LHCN-M2 (cell line): Measurements from ENCODE around the gene ESAM. TPM values are rescaled to one million over a fixed set of nuclear protein-coding genes. Genes with fewer than 3 reads are reported as not detected.

Experiments used
- DNase-seq: peaks from one replicate; pipeline ENCODE4 v3.0.0-alpha.2; 2012; ENCODE audit warnings: low read depth
- total RNA-seq: library from RNA; depleted of rRNA; stranded (reverse); fragments of >200 nt; gene quantifications from 2 replicates; pipeline ENCODE4 v1.2.3, GENCODE V29; 2014; rRNA removed

ESAM gene
- total RNA-seq, 1 experiment from 2014 or later = 0.06 TPM

GRCh38 chr11:124736736-124737135 is 25.4 kb downstream of the ESAM start:
- DNase-seq = no peak

GRCh38 chr11:124732230-124732629 is 29.9 kb downstream of the ESAM start:
- no peak for DNase-seq

DNA sequence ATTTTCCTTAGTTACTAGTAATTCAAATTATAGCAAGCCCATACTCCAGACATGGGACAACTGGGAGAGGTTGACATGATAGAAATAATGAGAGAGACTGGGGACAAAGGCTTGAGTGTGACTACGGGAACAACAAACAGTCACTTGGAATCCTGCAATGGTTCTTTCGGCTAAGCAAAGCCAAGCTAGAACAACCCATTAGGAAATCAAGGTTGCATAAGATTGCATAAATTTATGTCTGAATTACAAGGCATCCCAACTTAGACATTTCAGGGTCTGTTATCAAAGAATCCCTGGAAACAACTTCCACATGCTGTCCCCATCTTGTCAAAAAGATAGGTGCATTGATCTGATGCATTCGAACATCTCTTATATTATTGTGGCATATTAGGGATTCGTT is 32.5 kb downstream of the ESAM start:
- DNase-seq = no peak

DNA sequence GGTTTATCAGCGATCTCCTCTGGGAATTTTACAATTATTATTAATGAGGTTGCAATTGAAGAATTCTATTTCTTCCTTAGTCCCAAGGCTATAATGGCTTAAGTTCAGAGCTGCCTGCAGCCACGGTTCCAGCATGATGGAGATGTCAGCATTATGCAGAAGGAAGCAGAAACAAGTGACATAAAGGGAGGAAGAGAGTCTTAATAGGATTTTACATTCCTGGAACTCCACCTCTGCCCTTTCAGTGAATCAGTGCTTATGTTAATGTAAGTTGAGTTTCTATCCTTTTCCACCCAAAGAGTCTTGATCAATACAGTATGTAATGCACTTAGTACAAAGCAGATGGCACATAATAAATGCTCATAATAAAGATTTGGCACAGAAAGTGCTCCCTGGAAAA is 34.0 kb downstream of the ESAM start:
- no peak for DNase-seq

DNA sequence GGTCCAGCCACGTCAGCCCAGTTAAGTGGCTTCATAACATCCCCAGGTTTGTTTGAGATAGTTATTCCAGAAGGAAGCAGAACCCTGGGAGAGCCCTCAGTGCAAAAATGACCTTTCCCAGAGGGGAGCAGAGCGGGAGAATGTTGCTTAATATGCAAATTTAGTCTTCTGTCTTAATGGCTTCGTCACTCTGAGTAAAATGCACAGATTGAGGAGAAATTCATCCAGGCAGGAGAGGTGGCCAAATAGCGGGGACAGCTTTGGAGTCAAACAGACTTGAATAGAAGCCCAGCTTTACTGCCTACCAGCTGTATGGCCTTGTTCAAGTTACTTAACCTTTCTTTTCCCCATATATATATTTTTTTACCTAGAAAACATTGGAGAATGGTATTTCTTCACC is 34.6 kb downstream of the ESAM start:
- DNase-seq = no peak

DNA sequence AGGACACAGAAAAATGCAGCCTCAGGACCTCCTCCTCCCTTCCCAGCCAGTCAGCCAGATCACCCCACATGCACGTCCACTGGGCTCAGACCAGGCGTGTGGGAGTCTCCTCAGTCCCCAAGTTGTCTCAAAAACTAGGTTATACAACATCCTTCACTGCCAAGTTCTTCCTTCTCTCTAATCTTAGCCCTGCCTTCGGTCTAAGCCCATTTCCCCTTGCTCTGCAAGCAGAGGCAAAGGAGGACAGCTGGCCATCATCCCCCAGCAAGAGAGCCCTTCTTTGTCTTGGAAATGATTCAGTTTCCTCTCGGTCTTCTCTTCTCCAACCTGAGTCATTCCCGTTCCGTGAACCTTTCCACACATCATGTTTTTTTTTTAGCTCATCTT is 36.4 kb downstream of the ESAM start:
- peak; percentile 60 for DNase-seq

DNA sequence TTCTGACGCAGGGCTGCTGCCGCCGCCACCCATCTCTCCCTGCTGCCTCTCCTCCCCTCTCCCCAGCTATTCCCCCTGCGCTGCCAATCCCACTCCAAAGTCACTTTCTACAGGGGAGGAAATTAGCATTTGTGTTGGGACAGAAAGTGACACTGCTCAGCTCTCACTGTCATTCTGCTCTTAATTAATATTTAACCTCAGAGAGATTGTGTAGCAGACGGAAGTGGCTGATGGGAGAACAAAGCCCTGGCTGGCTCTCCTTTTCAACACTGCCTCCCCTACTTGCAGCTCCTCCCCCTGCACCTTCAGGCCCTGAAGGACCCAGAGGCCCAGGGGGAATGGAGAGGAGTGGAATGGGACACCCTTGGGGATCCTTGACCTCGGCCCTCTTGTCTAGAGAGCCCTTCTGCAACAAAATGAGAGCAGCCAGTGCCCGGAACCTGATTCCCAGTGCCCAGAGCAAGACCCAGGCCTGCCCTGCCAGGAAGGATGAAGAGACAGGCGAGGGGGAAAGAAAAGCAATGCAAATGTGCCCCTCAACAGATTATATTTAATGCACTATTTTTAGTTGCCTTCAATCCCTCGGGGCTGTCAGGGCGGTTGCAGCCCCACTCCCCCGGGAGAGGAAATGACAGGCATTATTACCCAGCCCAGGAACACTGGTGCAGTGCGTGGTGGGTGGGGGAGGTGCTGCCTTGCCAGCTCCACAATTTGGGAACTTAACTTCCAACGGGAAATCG is 36.9 kb downstream of the ESAM start:
- DNase-seq = no peak

DNA sequence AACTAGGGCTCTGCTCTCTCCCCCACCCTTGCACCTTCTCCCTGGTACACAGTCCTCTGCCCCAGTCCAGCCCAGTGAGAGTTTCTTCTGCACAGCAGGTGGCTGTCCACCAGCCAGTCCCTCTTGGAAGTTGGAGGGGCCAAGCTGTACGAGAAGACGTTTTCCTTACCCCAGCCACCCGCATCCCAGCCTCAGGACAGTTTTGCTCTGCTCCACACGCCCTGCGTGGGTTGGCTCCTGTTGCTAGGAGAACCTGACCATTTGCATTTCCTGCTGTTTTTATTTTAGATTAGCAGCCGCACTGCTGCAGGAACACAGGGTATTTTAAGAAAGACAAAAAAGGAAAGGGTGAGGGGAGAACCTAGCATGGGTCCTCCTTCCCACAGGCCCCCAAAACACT is 39.9 kb downstream of the ESAM start:
- no peak for DNase-seq

- no peak for DNase-seq
These were observed 42.6 kb downstream of the ESAM start for GRCh38 chr11:124719534-124719933.

- no peak for DNase-seq
These were observed 43.3 kb downstream of the ESAM start for GRCh38 chr11:124718801-124719200.

- peak; percentile 18 for DNase-seq
These were observed 44.1 kb downstream of the ESAM start for GRCh38 chr11:124717786-124718651.

- DNase-seq = peak; percentile 19
These were observed 44.7 kb downstream of the ESAM start for GRCh38 chr11:124717421-124717785.

GRCh38 chr11:124716591-124716990 is 45.5 kb downstream of the ESAM start:
- no peak for DNase-seq

- DNase-seq = no peak
These were observed 49.7 kb downstream of the ESAM start for GRCh38 chr11:124712392-124712791.

GRCh38 chr11:124707829-124708228 is 54.3 kb downstream of the ESAM start:
- DNase-seq = peak; percentile 3

Other genes with a start within 250 kb of the ESAM start
- not detected in 2 replicates for gene OR8B12, start 218.6 kb downstream of the ESAM start, total RNA-seq
- gene OR8A1, start 192.3 kb downstream of the ESAM start, total RNA-seq = not detected in 2 replicates
- gene PANX3, start 150.9 kb downstream of the ESAM start, total RNA-seq = not detected in 2 replicates
- 33.7 and 35.8 TPM in 2 replicates for gene TBRG1, start 139.4 kb downstream of the ESAM start, total RNA-seq
- 11.4 and 15.3 TPM in 2 replicates for gene SIAE, start 88.6 kb downstream of the ESAM start, total RNA-seq
- gene SPA17, start 88.4 kb downstream of the ESAM start, total RNA-seq = 24.9 and 30.2 TPM in 2 replicates
- 2.4 and 3.8 TPM in 2 replicates for gene NRGN, start 22.3 kb downstream of the ESAM start, total RNA-seq
- gene VSIG2, start 10.0 kb downstream of the ESAM start, total RNA-seq = not detected in 2 replicates
- gene MSANTD2, start 38.1 kb upstream of the ESAM start, total RNA-seq = 12.3 and 15.4 TPM in 2 replicates
- gene ROBO3, start 103.1 kb upstream of the ESAM start, total RNA-seq = 11.9 and 18.5 TPM in 2 replicates
- gene ROBO4, start 135.6 kb upstream of the ESAM start, total RNA-seq = 23.4 and 26.9 TPM in 2 replicates
- not detected in 2 replicates for gene HEPN1, start 157.0 kb upstream of the ESAM start, total RNA-seq
- gene HEPACAM, start 173.8 kb upstream of the ESAM start, total RNA-seq = 0.13 TPM in 1 of 2 replicates, not detected in the other
- gene CCDC15, start 191.9 kb upstream of the ESAM start, total RNA-seq = 13.3 and 16.0 TPM in 2 replicates